Measurements from ENCODE around the gene WSCD1.

Gene WSCD1

GRCh38 chr17:6070430-6070912 lies 292 bp downstream of the WSCD1 start:
- DNase-seq (ENCODE audit: low spot score), result no peak
- TF ChIP-seq, protein P1, sequence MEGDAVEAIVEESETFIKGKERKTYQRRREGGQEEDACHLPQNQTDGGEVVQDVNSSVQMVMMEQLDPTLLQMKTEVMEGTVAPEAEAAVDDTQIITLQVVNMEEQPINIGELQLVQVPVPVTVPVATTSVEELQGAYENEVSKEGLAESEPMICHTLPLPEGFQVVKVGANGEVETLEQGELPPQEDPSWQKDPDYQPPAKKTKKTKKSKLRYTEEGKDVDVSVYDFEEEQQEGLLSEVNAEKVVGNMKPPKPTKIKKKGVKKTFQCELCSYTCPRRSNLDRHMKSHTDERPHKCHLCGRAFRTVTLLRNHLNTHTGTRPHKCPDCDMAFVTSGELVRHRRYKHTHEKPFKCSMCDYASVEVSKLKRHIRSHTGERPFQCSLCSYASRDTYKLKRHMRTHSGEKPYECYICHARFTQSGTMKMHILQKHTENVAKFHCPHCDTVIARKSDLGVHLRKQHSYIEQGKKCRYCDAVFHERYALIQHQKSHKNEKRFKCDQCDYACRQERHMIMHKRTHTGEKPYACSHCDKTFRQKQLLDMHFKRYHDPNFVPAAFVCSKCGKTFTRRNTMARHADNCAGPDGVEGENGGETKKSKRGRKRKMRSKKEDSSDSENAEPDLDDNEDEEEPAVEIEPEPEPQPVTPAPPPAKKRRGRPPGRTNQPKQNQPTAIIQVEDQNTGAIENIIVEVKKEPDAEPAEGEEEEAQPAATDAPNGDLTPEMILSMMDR (IDR thresholded peaks at IDR 0.05; ENCODE audit: extremely low read depth, missing control alignments), result no peak

GRCh38 chr17:6070913-6071511 lies 833 bp downstream of the WSCD1 start:
- TF ChIP-seq, protein P1 (IDR thresholded peaks at IDR 0.05; ENCODE audit: extremely low read depth, missing control alignments), result no peak
- peak; percentile 53 for DNase-seq (ENCODE audit: low spot score)

- DNase-seq (ENCODE audit: low spot score), result no peak
- TF ChIP-seq, protein P1 (IDR thresholded peaks at IDR 0.05; ENCODE audit: extremely low read depth, missing control alignments), result no peak
These were observed 1.4 kb downstream of the WSCD1 start for GRCh38 chr17:6071528-6072065.

GRCh38 chr17:6072157-6072556 lies 2.0 kb downstream of the WSCD1 start:
- no peak for DNase-seq (ENCODE audit: low spot score)
- TF ChIP-seq, protein P1 (IDR thresholded peaks at IDR 0.05; ENCODE audit: extremely low read depth, missing control alignments), result no peak

GRCh38 chr17:6072611-6073010 lies 2.4 kb downstream of the WSCD1 start:
- no peak for DNase-seq (ENCODE audit: low spot score)
- TF ChIP-seq, protein P1 (IDR thresholded peaks at IDR 0.05; ENCODE audit: extremely low read depth, missing control alignments), result no peak

GRCh38 chr17:6073620-6074019 lies 3.4 kb downstream of the WSCD1 start:
- TF ChIP-seq, protein P1 (IDR thresholded peaks at IDR 0.05; ENCODE audit: extremely low read depth, missing control alignments), result no peak
- no peak for DNase-seq (ENCODE audit: low spot score)

- TF ChIP-seq, protein P1 (IDR thresholded peaks at IDR 0.05; ENCODE audit: extremely low read depth, missing control alignments), result no peak
These were observed 4.9 kb downstream of the WSCD1 start for GRCh38 chr17:6075050-6075449.

More at GRCh38 chr17:6075050-6075449, 4.9 kb downstream of the WSCD1 start:
- DNase-seq (ENCODE audit: low spot score), result no peak
